ENCODE data around the gene L1CAM.

- TF ChIP-seq CTCF (IDR thresholded peaks at IDR 0.05) (no peak), POLR2A (IDR thresholded peaks at IDR 0.05) (no peak)
These were observed 11.9 kb downstream of the L1CAM start for GRCh38 chrX:153874085-153874365.

Data from lower leg skin (tissue), 3 donors.